HG03439 (cell line): ENCODE results near the gene SYT14.
"Not testable (repeated sequence)": the region's sequence is repeated elsewhere in the genome, so short reads cannot be mapped to it uniquely, and the experiment has no call there.

Experiments used
- ATAC-seq: cut with Tn5 transposase; IDR thresholded peaks from one replicate; pipeline ENCODE4 v1.9.1; 2021; ENCODE audit warnings: mild to moderate bottlenecking, moderate library complexity; ENCODE audit not compliant: unreplicated experiment

The SYT14 gene

DNA sequence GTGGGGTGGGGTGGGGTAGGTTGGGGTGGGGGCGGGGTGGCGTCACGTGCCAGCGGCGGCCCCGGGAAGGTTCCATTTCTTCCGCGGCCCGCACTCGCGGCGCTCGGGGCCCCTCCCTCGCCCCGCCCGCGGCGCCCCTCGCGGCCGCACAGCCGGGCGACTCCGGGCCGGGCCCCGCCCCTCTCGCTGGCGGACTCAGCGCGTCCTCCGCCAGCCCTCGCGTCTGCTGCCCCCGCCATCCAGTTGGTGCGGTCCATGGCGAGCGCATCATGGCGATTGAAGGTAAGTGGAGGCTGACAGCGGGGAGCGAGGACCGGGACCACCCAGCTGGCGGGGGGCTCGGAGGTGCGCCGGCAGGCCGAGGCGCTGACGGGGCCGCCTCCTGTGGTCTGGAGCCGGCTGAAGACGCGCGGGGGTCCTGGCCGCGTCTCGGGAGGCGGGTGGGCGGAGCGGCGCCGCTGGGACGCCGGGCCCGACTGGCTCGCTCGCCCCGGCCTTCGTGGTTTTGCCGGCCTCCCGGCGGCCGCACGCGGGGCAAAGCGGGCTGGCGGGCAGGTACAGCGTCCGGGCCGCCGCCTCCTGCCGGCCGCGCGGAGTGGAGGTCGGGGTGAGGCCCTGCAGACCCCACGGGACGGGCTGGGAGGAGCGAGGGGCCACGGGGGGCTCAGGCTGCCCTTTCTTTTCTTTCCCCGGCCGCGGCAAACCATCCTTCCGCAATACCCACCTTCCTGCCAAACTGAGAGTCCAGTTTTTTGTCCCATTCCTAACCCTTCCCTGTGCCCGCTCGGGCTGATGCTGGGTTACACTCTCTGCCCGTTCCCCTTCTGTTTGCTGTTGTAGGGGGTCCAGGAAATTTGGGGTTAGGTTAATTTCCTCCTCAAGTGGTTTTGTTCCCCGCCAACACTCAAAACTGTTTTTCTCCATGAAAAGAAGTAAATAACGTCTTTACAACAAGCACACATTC is at the start of gene SYT14:
SYT14 (plus strand) TSS at position 222 of the 964 bp plus-strand sequence; CDS start at position 270, 48 bp downstream.
- ATAC-seq: no peak

DNA sequence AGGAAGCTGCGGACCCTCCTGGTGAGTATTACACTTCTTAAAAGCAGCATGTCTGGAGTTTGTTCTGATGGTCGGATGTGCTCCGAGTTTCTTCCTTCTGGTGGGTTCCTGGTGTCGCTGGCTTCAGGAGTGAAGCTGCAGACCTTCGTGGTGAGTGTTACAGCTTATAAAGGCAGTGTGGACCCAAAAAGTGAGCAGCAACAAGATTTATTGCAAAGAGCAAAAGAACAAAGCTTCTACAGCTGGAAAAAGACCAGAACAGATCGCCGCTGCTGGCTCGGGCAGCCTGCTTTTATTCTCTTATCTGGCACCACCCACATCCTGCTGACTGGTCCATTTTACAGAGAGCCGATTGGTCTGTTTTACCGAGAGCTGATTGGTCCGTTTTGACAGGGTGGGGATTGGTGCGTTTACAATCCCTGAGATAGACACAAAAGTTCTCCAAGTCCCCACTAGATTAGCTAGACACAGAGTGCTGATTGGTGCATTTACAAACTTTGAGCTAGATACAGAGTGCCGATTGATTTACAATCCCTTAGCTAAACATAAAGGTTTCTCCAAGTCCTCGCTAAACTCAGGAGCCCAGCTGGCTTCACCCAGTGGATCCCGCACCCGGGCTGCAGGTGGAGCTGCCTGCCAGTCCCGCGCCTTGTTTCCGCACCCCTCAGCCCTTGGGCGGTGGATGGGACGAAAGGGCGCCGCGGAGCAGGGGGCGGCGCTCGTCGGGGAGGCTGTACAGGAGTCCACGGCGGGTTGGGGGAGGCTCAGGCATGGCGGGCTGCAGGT is 49.5 kb upstream of the SYT14 start:
- ATAC-seq: not testable (repeated sequence)

DNA sequence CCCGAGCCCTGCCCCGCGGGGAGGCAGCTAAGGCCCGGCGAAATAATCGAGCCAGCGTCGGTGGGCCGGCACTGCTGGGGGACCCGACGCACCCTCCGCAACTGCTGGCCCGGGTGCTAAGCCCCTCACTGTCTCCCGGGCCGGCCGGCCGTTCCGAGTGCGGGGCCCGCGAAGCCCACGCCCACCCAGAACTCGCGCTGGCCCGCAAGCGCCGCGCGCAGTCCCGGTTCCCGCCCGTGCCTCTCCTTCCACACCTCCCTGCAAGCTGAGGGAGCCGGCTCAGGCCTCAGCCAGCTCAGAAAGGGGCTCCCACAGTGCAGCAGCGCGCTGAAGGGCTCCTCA is 49.0 kb upstream of the SYT14 start:
- ATAC-seq: no peak

- ATAC-seq: no peak
These were observed 47.2 kb upstream of the SYT14 start for GRCh38 chr1:209890641-209891330.

GRCh38 chr1:209893751-209894150 is 44.3 kb upstream of the SYT14 start:
- no peak for ATAC-seq

- ATAC-seq: no peak
These were observed 42.3 kb upstream of the SYT14 start for GRCh38 chr1:209895709-209896108.

DNA sequence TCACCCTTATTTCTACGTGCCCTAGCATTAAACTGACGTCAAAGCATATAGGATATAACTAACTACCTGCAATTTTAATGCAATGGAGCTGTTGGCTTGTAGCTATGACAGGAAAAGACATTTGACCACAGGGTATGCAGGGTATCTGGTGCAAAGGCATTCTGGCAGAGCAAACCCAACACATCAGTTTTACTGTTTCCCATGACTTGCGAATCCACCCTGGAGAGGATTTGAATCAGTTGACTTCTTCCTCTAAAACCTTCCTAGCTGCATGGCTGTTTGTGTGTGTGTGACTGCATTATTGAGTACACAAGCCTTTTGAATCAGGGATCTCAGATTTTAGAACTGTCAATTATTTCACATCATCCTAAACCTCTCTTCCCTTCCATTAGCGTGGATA is 41.7 kb upstream of the SYT14 start:
- ATAC-seq: no peak

DNA sequence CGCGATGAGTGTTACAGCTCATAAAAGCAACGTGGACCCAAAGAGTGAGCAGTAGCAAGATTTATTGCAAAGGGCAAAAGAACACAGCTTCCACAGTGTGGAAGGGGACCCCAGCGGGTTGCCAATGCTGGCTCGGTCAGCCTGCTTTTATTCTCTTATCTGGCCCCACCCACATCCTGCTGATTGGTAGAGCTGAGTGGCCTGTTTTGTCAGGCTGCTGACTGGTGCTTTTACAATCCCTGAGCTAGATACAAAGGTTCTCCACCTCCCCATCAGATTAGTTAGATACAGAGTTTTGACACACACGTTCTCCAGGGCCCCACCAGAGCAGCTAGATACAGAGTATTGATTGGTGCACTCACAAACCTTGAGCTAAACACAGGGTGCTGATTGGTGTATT is 39.7 kb upstream of the SYT14 start:
- ATAC-seq: not testable (repeated sequence)

- not testable (repeated sequence) for ATAC-seq
These were observed 39.2 kb upstream of the SYT14 start for GRCh38 chr1:209898851-209899250.

DNA sequence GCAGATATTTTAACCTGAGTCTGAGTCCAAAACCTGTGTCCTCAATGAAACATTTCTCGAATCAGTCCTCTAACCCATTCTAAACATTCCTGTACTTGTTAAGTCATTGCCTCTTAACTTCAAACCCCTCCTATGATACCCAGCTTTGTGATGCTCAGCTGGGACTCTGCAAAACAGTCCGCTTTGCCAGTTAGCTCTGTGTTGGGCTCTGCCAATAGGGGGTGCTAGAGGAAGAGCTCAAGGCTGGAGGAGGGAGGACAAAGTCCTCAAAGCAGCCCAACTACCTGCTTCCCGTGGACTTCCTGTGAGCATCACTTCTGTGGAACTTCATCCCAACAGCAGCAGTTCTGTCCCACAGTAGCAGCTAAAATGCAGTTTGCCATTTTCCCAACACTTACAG is 38.1 kb upstream of the SYT14 start:
- no peak for ATAC-seq

GRCh38 chr1:209900734-209901133 is 37.3 kb upstream of the SYT14 start:
- ATAC-seq: no peak

- ATAC-seq: no peak
These were observed 36.8 kb upstream of the SYT14 start for GRCh38 chr1:209901211-209901610.

GRCh38 chr1:209904774-209905173 is 33.2 kb upstream of the SYT14 start:
- ATAC-seq: not testable (repeated sequence)

- ATAC-seq: no peak
These were observed 26.3 kb upstream of the SYT14 start for GRCh38 chr1:209911746-209912145.

DNA sequence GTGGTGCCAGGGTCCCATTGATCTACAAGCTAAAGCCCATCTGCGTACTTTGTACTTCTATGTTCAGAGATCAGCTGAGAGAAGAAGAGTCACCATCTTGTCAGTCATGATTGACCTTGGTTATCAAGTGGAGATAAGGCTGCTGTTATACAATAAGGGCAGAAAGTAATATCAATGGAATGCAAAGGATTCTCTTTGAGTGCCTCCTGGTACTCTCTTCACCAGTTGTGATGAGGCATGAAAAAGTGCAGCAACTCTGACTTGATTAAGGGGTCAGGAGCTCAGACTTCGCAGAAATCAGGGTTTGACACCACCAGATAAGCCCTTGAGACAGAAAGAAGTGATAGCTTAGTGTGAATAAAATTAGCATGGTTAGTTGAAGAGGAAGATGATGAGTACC is 25.7 kb upstream of the SYT14 start:
- ATAC-seq: no peak

DNA sequence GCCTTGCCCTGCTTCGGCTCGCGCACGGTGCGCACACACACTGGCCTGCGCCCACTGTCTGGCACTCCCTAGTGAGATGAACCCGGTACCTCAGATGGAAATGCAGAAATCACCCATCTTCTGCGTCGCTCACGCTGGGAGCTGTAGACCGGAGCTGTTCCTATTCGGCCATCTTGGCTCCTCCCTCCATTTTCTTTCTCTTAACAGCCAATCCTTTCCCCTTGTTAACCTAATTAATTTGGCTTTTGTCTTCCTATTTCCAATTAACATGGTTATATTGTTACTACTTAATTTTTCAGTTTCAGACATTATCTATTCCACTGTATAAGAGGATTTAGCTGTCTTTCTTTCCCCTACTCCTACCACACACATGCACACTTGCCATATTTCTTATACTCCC is 18.4 kb upstream of the SYT14 start:
- ATAC-seq: not testable (repeated sequence)

DNA sequence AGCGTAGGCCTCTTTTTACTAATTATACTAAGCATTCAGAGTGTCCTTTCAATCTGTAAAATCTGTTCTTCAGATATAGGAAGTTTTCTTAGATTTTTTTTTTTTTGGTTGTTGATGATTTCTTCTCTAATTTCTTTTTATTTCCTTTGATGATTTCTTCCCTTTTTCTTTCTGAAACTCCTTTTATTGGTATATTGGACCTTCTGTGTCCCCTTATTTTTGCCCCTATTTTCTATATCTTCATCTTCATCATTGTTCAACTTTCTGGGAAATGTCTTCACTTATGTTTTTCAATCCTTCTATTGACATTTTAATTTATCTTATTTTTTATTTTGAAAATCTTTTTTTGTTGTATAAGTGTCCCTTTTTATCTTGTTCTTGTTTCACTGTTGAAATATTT is 17.2 kb upstream of the SYT14 start:
- no peak for ATAC-seq

DNA sequence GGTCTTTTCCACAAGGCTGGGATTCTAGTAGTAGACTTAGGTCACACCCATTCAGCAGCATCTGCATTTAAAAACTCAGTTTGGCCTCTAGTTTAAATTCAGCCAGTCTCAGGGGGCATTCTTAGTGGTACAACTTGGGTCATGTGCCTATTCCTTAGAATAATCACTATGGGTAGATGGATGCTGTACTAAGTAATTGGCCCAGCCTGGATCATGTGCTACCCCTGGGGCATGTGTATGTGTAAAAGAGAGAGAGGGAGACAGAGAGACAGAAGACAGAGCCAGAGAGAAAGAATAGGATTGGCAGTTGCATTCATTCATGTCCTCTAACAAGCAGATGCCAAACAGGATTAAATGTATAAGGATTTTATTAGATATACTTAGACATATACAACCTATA is 13.6 kb upstream of the SYT14 start:
- ATAC-seq: no peak

DNA sequence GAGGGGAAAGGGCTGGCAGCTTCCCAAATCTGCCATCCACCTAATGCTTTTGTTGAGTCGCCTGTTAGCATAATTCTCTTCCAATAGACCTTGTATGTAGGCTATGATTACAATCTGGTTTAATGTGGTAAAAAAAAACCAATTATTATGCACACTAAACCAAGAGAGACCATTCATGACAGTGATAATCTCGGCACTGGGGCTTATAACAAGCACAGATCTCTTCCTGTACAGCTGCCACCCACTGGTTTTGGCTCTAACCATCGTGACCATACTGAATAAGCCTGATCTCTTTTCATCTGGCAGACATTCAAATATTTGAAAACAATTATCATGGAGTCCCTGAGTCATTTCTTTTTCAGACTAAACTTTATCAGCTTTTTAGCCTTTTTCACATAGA is 12.0 kb upstream of the SYT14 start:
- no peak for ATAC-seq

DNA sequence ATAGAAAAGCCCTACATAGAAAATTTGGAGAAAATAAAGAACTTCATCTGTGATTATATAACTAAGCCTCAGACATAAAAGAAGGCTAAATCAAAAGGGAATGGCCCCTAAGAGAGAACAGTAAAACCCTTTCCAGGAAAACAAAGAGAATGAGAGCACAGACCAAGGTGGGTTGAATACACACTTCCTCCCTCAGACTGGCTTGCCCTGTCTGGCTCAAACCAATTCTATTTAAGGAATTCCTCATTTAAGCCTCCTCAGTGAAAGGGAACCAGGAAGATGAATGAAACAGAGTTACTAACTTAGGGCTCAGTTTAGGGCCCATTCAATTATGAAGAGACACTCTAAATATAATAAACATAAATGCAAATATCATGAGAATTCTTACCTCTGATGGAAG is 10.6 kb upstream of the SYT14 start:
- no peak for ATAC-seq

GRCh38 chr1:209929751-209930150 is 8.3 kb upstream of the SYT14 start:
- no peak for ATAC-seq
